Activated CD4-positive, alpha-beta T cell treated with anti-CD3 and anti-CD28 coated beads, Interleukin-2, amount 50 U/mL, for 16 hours (primary cell): ENCODE data around the gene SALL1.

ENCODE experiments used
- DNase-seq: peaks from one replicate; pipeline ENCODE4 v3.0.0-alpha.2; 2020

SALL1 gene

DNA sequence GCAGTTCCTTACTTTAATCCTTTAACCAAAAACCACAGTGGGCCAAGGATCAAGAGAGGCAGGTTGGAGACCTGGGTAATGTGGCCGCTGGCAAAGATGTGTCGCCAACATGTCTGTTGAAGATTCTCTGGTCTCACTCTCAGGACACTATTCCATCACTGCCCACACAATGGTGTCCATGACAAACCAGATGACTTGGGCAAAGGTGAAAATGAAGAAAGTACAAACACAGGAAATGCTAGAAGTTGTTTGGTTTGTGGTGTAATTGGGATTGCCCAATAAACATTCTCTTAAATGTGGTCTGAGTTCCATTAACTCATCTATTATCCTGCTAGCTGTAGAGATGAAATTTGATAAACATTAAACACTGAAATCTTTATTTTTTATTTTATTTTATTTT, 43.3 kb downstream of the SALL1 start:
- no peak for DNase-seq

DNA sequence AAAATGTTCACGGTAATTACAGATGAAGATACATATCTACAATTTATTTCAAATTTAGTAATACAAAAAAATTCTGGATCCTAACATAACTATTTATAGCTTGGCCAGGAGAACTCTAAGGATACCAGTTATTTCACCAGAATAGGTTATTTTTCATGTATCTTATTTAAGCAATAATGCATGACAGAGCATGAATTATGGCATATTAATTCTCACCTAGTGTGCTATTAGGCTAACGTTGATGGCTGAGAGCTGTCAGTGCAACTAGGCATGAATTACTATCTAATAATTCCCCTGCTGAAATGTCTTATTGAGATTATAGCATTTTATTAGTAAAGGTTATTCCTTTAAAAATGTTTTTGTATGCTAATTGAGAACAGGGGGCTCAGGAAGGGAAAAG, 44.5 kb downstream of the SALL1 start:
- no peak for DNase-seq

DNA sequence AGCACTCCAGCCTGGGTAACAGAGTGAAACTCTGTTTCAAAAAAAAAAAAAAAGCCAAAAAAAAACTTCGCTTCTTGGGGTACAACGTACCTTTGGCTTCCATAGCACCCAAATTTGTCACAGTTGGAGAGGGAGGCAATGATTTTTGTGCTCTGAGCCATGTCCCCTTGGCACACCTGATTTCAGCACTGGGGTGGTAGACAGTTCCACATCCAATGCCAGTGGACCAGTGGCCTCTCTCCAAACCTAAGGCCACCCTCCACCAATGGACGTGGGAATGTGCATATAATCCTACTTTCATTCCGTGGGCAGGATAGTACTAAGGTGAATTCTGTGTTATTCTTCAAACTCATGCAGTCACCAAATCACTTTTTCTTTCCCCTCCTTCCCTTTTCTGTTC, 47.5 kb downstream of the SALL1 start:
- no peak for DNase-seq

GRCh38 chr16:51097729-51098128, 53.3 kb downstream of the SALL1 start:
- DNase-seq: no peak

DNA sequence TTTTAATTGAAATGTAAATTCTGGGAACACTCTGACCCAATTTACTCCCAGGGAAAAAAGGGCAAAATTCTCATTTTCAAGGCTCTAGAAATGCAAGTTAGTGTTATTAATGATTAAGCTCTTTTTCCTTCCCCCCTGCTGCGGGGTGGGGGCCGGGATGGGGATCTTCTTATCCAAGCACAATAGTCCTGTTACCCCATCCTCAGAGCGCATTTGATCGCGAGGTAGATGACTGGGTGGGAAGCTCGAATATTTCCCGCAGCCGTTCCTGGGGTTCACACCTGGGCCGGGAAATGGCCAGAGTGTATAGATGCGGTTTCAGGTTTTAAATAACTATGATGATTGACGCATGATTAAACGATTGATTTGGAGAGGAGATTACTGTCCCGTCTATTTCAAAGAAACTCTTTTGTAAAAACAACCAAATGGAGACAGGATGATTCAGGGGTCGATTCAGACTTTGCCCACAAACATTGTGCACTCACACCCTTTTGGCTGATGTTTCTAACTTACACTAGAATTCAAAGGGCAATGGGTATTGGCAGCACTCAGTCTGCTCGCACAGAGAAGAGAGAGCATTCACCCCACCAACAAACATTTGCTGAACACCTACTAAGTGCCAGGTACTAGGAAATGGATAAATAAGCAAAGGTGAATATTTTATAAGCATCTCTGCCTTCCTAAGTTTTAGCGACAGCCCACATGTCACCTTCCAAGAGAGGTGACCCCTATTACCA, 55.0 kb downstream of the SALL1 start:
- no peak for DNase-seq

- DNase-seq: no peak
These were observed 55.8 kb downstream of the SALL1 start for GRCh38 chr16:51095084-51095881.

DNA sequence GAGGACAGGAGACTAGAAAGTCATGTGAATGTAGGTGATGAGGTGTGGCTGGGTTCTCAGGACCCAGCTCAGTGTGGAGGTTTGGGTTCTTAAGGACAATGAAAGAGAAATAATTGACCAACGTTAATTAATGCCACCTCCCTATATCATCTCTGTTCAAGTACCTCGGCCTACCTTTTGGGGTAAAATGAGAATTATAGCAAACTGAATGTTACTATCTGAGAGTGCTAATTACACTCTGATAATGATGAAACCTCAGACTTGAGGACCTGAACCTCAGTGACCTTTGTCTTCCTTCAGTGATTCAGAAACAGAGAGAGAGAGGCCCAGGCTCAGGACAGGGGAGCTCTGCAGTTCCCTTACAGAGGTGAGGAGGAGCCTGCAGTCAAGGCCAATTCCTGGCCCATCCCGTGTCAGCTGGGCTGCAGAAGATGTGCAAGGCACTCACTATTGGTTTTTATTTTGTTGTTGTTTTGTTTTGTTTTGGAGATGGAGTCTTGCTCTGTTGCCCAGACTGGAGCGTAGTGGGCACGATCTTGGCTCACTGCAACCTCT, 57.3 kb downstream of the SALL1 start:
- no peak for DNase-seq
